SK-MEL-5 (cell line): ENCODE results near the gene CRISPLD2. TPM values are rescaled to one million over a fixed set of nuclear protein-coding genes. Genes with fewer than 3 reads are reported as not detected.
"Not testable (repeated sequence)": the region's sequence is repeated elsewhere in the genome, so short reads cannot be mapped to it uniquely, and the experiment has no call there.

Experiments used
- DNase-seq: peaks from one replicate; pipeline ENCODE4 v3.0.0-alpha.2; 2016; ENCODE audit warnings: low read depth, low spot score
- in situ Hi-C: cut with HindIII; loops from 2 replicates; pipeline ENCODE4 v1.10.0; 2016; ENCODE audit warnings: low sequenced_read_pairs, high pct_unique_total_duplicates, low pct_unique_long_range_greater_than_20kb
- total RNA-seq: library from RNA; depleted of rRNA; stranded (reverse); fragments of >200 nt; shearing (Covaris generic); gene quantifications from 2 replicates; pipeline ENCODE4 v1.2.3, GENCODE V29; 2014

CRISPLD2 gene
- total RNA-seq, 1 experiment from 2014 or later = 0.40 TPM

DNA sequence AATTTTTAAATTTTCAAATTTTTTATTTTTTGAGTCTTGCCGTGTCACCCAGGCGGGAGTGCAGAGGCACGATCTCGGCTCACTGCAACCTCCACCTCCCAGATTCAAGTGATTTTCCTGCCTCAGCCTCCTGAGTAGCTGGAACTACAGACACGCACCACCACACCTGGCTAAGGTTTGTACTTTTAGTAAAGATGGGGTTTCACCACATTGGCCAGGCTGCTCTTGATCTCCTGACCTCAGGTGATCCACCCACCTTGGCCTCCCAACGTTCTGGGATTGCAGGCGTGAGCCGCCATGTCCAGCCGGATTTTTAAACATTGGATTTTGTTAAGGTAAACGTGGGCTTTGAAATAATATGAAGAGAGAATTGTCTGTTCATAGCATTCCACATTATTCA lies 11.9 kb downstream of the CRISPLD2 start:
- in situ Hi-C loops, DNase-seq: not testable (repeated sequence)

DNA sequence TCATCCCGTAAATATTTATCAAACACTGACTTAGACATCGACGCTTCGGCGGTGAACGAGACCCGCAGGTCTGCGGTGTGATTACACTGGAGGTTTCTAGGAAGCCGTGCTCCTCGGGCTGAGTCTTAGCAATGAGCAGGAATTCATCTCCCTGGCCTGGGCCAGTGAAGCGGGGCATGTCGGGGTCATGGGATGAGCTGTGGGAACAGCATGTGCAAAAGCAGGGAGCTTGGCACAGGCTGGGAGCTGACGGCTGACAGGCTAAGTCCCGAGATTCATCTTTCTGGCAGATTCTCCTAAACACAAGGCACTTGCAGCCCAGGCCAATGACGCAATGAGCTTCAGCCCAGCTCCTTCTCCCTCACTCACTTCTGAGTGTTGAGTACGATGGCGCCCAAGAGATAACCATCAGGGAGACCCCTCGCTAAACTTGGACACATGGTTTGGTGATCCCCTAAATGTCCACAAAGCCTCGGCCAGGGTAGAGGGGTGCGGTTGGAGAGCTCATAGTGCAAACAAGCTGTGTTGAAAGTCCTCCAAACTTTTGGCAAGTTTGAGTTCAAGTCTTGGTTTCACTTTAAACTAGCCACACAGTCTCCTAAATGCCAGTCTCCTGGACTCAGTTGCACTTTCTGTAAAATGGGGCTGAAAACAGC lies 12.8 kb downstream of the CRISPLD2 start:
- DNase-seq = no peak
- in situ Hi-C loops = no loop called here

- no peak for DNase-seq
- in situ Hi-C loops = no loop called here
These were observed 13.3 kb downstream of the CRISPLD2 start for GRCh38 chr16:84833144-84833500.

GRCh38 chr16:84833542-84834402 lies 14.0 kb downstream of the CRISPLD2 start:
- DNase-seq = no peak
- in situ Hi-C loops = no loop called here

DNA sequence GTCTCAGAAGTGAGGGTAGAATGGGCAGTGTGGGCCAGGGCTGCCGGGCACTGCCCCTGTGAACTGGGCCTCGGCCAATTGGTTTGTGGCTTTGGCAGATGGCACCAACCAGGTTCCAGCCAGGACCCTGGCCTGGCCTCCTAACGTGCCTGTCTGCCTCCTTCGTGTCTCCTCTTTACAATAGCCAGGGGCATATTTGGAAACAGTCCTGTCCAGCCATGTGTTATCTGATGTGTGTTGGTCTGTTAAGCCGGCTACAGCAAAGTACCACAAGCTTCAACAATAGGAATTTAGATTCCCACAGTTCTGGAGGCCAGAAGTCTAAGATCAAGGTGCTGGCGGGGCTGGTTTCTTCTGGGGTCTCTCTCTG lies 14.6 kb downstream of the CRISPLD2 start:
- no peak for DNase-seq
- in situ Hi-C loops = no loop called here

- no peak for DNase-seq
- in situ Hi-C loops = no loop called here
These were observed 16.5 kb downstream of the CRISPLD2 start for GRCh38 chr16:84836234-84836647.

DNA sequence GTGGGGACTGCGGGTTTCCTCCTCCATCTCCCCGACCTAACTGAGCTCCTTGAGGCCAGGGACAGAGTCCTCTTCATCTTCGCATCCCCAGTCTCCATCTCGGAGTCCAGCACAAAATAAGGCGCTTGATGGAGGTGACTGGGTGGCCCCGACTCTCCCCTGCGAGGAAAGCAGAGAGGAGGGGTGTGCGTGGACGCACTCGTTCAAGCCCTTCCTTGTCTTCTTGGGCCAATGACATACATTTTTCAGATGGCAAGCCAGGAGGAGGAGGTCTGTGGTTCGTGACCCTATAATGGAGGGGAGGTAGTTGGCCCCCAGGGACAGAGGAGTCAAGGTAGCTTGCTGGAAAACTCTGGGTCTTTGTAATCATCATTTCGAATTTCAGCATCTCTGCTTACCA lies 17.2 kb downstream of the CRISPLD2 start:
- no peak for DNase-seq
- in situ Hi-C loops = no loop called here

DNA sequence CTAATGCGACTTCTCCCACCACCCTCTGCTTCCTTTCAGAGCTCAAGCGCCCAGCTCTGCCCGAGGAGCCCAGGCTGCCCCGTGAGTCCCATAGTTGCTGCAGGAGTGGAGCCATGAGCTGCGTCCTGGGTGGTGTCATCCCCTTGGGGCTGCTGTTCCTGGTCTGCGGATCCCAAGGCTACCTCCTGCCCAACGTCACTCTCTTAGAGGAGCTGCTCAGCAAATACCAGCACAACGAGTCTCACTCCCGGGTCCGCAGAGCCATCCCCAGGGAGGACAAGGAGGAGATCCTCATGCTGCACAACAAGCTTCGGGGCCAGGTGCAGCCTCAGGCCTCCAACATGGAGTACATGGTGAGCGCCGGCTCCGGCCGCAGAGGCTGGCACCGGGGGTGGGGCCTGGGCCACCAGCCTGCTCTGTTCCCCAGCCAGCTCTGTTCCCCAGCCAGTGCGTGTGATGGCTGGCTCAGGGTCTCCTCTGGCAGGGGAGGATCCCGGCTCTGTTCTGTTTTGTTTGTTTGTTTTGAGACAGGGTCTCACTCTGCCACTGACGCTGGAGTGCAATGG lies 18.7 kb downstream of the CRISPLD2 start:
- DNase-seq = no peak
- in situ Hi-C loops = no loop called here

DNA sequence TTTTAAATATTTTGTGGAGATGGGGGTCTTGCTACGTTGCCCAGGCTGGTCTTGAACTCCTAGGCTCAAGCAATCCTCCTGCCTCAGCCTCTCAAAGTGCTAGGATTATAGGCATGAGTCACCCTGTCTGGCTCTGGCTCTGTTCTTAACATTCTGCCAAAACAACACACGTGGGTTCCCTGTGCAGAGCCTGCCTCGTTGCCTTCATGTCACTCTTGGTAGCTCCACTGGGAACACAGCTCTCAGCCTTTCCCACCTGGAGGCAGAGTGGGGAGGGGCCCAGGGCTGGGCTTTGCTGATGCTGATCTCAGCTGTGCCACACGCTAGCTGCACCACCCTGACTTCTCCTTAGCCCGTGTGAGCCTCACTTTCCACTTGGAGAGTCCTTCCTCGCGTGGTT lies 19.3 kb downstream of the CRISPLD2 start:
- DNase-seq = no peak
- in situ Hi-C loops = no loop called here

DNA sequence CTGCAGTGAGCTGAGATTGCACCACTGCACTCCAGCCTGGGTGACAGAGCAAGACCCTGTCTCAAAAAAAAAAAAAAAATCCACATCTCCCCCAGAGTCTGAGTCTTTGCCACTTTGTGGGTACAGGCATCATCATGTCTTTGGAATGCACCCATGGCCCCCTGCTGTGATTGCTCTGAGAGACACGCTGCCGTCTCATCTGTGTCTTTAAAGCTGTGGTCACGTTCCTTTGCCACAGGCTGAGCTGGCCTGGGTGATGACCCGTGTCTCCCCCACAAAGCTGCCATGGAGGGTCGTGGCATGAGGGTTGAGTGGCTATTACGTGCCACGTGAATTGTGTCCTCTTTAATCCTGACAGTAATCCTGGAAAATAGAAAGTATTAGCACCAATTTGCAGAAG lies 20.2 kb downstream of the CRISPLD2 start:
- in situ Hi-C loops = no loop called here

DNA sequence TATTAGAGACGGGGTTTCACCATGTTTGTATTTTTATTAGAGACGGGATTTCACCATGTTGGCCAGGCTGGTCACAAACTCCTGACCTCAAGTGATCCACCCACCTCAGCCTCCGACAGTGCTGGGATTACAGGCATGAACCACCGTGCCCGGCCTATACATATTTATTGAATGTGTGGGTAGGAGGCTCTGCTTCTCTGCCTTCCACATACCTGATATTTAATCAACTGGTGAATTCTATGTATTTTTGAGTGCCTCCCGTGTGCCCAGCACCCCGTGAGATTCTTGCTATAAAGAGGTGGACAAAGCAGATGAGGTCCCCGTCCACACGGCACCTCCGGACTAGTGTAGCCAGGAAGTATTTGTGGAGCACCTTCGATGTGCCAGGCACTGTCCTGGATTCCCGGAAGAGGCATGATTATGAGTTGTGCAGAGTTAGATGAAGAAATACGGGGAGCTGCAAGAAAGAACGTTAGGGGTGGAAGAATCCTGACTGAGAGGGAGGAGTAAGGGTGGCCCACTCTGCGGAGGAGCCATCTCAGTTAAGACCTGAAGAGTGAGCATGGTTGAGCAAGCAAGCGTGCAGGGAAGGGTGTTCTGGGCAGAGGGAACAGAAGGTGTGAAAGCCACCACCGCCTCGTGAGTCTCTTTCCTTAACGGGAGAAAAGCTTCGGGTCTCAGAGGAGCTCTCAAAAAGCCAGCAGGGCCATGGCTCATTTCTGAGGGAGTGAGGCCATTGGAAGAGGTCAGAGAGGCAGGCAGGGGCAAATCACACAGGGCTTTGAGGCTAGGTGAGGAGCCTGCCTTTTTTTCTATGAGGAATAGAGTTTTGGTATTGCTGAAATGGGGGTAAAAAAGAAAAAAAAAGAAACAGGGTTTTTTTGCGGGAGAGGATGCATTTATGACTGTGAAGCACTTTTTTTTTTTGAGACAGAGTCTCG lies 21.2 kb downstream of the CRISPLD2 start:
- in situ Hi-C loops = no loop called here
- DNase-seq = no peak

More for the DNA sequence above, 20.2 kb downstream of the CRISPLD2 start:
- DNase-seq = no peak

GRCh38 chr16:84841787-84842300 lies 22.1 kb downstream of the CRISPLD2 start:
- in situ Hi-C loops = no loop called here
- no peak for DNase-seq

DNA sequence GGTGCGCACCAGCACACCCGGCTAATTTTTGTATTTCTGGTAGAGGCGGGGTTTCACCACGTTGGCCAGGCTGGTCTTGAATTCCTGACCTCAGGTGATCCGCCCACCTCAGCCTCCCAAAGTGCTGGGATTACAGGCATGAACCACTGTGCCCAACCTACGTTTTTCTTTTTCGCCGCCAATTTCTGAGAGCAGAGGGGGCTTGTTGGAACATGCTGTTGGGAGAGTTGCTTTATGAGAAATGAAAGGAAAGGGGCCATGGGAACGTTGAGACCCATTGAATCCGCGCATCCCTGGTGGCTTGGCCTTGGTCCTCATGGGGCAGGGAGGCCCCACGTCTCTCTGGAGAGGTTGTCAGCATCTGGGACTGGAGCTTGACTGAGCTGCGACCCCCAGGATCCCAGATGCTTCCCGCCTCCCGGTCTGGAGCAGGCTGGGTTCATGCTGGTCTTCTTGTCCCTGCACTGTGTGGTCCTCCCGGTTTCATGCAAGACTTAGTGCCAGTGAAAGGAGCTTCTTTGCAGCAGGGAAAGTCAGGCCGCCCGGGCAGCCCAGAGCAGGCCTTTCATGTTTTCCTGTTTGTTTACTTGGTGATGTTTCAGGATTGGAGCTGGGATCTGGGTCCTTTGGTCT lies 22.8 kb downstream of the CRISPLD2 start:
- in situ Hi-C loops = no loop called here
- no peak for DNase-seq

DNA sequence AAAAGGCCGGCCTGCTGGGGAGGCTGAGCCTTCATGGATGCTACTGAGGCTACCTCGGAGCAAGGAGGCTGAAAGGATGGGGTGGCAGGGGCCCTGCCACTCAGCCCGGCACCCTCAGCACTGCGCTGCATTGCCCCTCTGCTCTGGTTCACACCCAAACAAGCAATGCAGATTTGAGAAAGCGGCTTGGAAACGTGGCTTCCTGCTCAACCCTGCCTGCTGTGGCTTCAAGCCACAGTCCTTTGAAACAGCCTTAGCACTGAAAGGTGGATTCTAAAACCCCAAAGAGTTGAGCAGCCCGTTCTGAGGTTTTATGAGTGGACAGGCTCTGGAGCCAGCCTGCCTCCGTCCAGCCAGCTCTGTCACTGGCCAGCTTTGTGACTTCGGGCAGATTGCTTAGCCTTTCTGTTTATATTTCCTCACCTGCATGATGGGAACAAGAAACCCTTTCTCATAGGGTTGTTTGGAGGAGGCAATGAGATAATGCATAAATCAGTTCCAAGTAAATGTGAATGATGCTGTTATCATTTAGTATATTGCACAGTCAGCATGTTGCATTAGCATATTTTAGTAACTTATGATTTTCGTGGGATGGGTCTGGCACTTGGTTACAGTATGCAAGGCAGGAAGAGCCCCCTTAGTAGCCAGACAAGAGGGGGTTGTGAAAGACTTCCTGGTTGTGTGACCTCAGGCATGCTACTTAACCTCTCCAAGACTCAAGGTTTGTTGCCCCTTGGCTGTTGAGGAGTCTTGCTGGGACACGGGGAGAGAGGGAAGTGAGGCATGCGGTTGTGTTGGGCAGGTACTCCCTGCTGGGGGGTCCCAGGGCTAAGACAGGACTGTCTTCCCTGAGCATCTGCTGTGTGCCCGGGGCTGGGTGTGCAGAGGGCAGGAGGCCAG lies 23.6 kb downstream of the CRISPLD2 start:
- in situ Hi-C loops = no loop called here
- DNase-seq = no peak

GRCh38 chr16:84844049-84844350 lies 24.2 kb downstream of the CRISPLD2 start:
- no peak for DNase-seq
- in situ Hi-C loops = no loop called here
